ENCODE measurements around the gene MLIP.

Gene MLIP

GRCh38 chr6:54096811-54097210 lies 14.4 kb upstream of the MLIP start:
- no peak for DNase-seq

GRCh38 chr6:54097753-54098152 lies 13.5 kb upstream of the MLIP start:
- DNase-seq, result no peak

DNA sequence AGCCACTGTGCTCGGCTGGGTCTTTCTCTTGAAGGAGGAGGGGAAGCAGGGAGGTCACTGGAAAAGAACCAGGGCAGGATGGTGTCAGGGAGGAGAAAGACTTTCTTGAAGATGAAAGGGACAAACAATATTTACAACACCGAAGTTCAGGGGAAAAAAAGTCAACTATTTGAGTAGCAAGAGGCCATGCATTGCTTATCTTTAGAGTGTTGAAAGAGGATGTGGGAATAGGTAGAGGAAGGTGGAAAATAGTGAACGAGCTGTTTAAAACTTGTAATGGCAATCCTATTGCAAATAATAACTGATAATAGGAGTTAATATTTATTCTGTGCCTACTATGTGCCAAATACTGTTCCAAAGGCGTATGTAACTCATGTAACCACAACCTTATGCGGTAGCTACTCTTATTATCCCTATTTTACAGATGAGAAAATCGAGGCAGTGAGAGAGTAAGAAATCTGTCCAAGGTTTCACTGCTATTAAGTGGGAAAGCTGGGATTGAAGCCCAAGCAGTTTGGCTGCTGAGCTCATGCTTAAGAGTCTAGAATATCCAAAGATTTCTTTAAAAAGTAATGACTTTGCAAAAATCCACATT lies 12.7 kb upstream of the MLIP start:
- no peak for DNase-seq

GRCh38 chr6:54099225-54099624 lies 12.0 kb upstream of the MLIP start:
- DNase-seq, result no peak

- DNase-seq, result no peak
Measured at GRCh38 chr6:54100411-54101006, 10.7 kb upstream of the MLIP start.

GRCh38 chr6:54102238-54102637 lies 9.0 kb upstream of the MLIP start:
- DNase-seq, result no peak

DNA sequence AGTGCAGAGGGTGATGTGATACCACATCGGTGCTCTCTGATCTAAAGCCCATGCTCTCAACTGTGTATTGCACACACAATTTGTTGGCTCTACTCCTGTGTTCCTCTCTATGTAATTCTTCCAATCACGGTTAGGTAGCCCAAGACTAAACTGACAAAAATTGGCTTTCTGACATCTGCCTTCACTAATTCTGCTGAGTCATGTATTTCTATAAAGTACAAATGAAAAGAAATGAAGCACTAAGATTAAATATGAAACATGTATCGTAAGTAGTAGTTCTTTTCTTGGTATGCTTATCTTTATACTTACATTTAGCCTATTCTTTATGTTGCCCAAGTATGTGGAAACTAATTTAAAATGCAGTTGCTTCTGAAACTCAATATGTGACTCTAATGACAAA lies 7.7 kb upstream of the MLIP start:
- no peak for DNase-seq

- no peak for DNase-seq
Measured at GRCh38 chr6:54106727-54107126, 4.5 kb upstream of the MLIP start.

DNA sequence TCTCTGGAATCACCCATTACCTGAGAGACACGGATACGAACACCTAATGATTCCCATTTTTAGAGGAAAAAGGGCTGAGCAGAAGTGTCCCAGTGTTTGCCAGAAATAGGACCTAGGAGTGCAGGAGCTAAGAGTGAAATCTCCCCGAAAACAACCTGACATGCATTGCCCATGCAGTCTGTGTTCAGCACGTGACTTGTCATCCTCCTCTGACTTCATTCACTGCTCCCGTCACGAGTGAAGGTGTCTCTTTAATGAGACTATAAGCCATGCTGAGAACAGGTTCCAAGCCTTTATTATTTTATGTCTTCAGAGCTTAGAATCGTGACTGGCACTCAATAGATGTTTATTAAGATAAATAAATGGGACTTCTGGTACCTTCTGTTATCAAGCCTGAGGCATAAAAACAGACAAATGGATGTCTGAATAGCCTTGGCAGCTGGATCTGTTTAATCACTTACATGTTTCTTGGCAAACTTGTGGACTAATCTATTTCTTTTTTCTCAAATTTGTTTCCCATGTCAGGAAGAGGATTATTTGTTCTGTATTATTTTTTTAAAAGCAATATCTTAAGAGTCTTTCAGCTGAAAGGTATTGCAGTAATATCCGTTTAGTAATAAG lies 3.7 kb upstream of the MLIP start:
- no peak for DNase-seq

GRCh38 chr6:54108271-54108670 lies 3.0 kb upstream of the MLIP start:
- DNase-seq, result no peak

GRCh38 chr6:54109586-54109985 lies 1.7 kb upstream of the MLIP start:
- DNase-seq, result no peak

- no peak for DNase-seq
Measured at GRCh38 chr6:54112151-54112650, 958 bp downstream of the MLIP start.

DNA sequence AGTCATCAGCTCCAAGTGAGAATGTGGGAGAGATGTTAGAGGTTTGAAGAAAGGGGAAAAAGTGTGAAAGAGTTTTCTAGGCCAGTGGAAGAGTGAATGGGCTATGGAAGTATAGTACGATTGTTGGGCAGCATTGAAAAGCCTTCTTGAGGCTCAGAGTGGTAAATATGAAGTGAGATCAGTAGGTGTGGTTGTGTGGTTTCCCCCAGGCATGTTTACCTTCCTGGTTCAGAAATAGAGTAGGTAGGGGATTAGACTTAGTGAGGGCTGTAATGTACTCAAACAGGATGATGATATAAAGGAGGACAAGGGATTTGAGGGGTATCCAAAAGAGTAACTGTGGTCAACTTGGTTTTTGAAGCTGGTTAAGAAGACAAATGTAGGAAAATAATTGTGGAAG lies 3.7 kb downstream of the MLIP start:
- DNase-seq, result no peak

GRCh38 chr6:54115966-54116365 lies 4.7 kb downstream of the MLIP start:
- DNase-seq, result no peak

DNA sequence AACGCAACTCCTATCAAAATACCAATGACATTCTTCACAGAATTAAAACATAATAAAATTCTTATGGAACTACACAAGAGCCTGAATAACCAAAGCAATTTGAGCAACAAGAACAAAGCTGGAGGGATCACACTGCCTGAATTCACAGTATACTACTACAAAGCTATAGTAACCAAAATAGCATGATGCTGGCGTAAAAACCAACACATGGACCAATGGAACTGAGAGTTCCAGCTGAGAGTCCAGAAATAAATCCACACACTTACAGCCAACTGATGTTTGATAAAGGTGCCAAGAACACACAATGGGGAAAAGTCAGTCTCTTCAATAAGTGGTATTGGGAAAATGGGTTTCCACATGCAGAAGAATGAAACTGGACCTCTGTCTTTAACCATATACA lies 6.9 kb downstream of the MLIP start:
- DNase-seq, result no peak

DNA sequence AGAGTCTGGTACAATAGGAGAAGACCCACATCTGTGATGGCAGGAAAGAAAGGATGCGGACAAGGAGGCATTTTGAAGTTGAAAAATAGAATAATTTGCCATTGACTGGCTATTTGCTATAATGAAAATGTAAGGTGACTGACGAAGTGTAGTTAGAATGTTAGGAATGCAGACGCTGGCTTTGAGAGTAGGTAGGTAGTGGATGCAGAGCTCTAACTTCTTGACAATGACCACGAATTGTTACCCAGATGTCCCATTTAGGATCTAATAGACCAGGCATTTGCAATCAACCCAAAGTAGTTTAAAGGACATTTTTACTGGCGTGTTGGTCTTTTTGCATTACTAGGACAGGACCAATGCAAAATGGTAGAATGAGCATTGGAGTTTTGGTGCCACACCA lies 14.2 kb downstream of the MLIP start:
- no peak for DNase-seq

GRCh38 chr6:54130179-54130578 lies 18.9 kb downstream of the MLIP start:
- no peak for DNase-seq

GRCh38 chr6:54132587-54132986 lies 21.3 kb downstream of the MLIP start:
- no peak for DNase-seq

DNA sequence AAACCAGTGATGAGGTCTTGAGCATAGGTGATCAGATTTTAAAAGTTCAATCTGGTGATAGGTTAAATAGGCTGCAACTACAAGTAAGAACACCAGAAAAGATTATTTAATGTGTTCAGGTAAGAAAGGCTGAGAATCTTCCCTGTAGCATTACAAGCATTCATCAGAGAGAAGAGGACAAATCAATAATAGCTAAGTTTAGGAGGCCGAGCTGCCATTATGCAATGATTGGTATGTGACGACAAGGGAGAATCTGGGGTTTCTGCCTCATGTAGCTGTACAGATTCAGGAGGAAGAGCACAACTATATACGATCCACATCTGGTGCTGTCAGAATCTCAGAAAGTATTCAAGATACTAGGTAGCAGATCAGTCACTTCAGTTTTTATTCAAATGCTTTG lies 21.9 kb downstream of the MLIP start:
- DNase-seq, result no peak

- DNase-seq, result no peak
Measured at GRCh38 chr6:54134935-54135334, 23.7 kb downstream of the MLIP start.

DNA sequence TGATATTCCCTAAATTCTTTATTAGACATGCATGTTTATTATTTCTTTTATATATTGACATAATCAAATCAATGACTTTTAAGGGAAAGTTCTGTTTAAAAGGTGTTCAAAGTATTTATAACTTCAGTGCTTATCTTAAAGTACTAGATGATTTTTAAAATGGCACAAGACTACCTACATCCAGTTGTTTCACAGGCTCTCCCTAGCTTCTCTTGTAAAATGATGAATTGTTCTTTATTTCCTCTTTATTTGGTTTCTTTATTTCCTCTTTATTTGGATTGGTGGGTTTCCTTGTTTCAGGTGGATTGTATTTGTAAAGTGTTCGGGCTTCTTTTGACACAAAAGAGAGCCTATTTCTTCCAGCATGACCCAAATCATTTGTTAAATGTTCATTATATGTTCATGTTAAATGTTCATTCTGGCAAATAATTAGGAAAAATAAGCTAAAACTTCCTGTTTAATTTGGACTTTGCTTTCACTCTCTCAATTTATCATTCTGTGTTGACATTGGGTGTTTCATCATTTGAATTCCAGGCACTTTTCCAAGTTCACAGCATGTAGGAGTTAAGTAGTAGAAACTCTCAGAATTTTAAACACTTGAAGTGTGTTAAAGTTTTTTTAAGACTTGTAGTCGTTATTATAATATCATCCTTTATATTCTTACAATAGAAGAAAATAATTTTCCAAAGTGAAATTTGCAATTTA lies 24.6 kb downstream of the MLIP start:
- DNase-seq, result no peak

- DNase-seq, result no peak
Measured at GRCh38 chr6:54138795-54139194, 27.6 kb downstream of the MLIP start.

GRCh38 chr6:54140811-54141210 lies 29.6 kb downstream of the MLIP start:
- no peak for DNase-seq

- DNase-seq, result no peak
Measured at GRCh38 chr6:54142889-54143519, 31.8 kb downstream of the MLIP start.
